ENCODE data around the gene DDC. TPM values are rescaled to one million over a fixed set of nuclear protein-coding genes. Genes with fewer than 3 reads are reported as not detected.

DDC gene
- total RNA-seq, 4 donors from 2014 or later: not detected

- no peak for DNase-seq (ENCODE audit: extremely low spot score)
- intact Hi-C loops (cut with DNase I): loop anchor here (10.0 kb wide), 1 partner anchor 211 kb away; no protein-coding TSS in a partner anchor
- 74% methylated on average over 6 of the region's 6 CpGs for WGBS
- H3K4me3 ChIP-seq: no peak overlapping the region
- H3K9me3 ChIP-seq: no peaks in the 10 kb centered on the region
- TF ChIP-seq CTCF (IDR thresholded peaks at IDR 0.05) (no peak), POLR2A (IDR thresholded peaks at IDR 0.05; ENCODE audit: low read depth) (no peak), EP300 (IDR thresholded peaks at IDR 0.05) (no peak), POLR2AphosphoS5 (IDR thresholded peaks at IDR 0.05) (no peak)
- no peaks in the 10 kb centered on the region for H3K27me3 ChIP-seq
- no peaks in the 10 kb centered on the region for H3K36me3 ChIP-seq
- no peaks in the 10 kb centered on the region for H3K4me1 ChIP-seq
- H3K27ac ChIP-seq (replicated peaks in 1 of 4): no peak overlapping the region
These were observed 149.3 kb downstream of the DDC start for GRCh38 chr7:50415844-50416364.

GRCh38 chr7:50413561-50413960, 151.6 kb downstream of the DDC start:
- Histone ChIP-seq H3K4me3 (no peak overlapping the region), H3K36me3 (no peaks in the 10 kb centered on the region), H3K27me3 (no peaks in the 10 kb centered on the region), H3K4me1 (no peaks in the 10 kb centered on the region), H3K27ac (replicated peaks in 1 of 4) (no peak overlapping the region), H3K9me3 (no peaks in the 10 kb centered on the region)
- TF ChIP-seq POLR2A (IDR thresholded peaks at IDR 0.05; ENCODE audit: low read depth) (no peak), POLR2AphosphoS5 (IDR thresholded peaks at IDR 0.05) (no peak), CTCF (IDR thresholded peaks at IDR 0.05) (no peak), EP300 (IDR thresholded peaks at IDR 0.05) (no peak)
- intact Hi-C loops (cut with DNase I): loop anchor here (10.0 kb wide), 1 partner anchor 209 kb away; no protein-coding TSS in a partner anchor
- DNase-seq (ENCODE audit: extremely low spot score): no peak
- 87% methylated on average over 5 of the region's 7 CpGs for WGBS

- H3K9me3 ChIP-seq: no peaks in the 10 kb centered on the region
- WGBS: 53% methylated on average over 4 of the region's 4 CpGs
- H3K4me3 ChIP-seq: no peak overlapping the region
- TF ChIP-seq EP300 (IDR thresholded peaks at IDR 0.05) (no peak), CTCF (IDR thresholded peaks at IDR 0.05) (no peak), POLR2AphosphoS5 (IDR thresholded peaks at IDR 0.05) (no peak), POLR2A (IDR thresholded peaks at IDR 0.05; ENCODE audit: low read depth) (no peak)
- no peaks in the 10 kb centered on the region for H3K27me3 ChIP-seq
- DNase-seq (ENCODE audit: extremely low spot score): no peak
- intact Hi-C loops (cut with DNase I): loop anchor here (10.0 kb wide), 1 partner anchor 208 kb away; no protein-coding TSS in a partner anchor
- H3K27ac ChIP-seq (replicated peaks in 1 of 4): no peak overlapping the region
- H3K36me3 ChIP-seq: no peaks in the 10 kb centered on the region
- H3K4me1 ChIP-seq: no peaks in the 10 kb centered on the region
These were observed 152.2 kb downstream of the DDC start for GRCh38 chr7:50412973-50413372.

- Histone ChIP-seq H3K27ac (replicated peaks in 1 of 4) (no peak overlapping the region), H3K27me3 (peaks cover 0 to 6% (median 0%) of the 10 kb centered on the region in 4 donors), H3K9me3 (no peaks in the 10 kb centered on the region), H3K4me3 (no peak overlapping the region), H3K36me3 (no peaks in the 10 kb centered on the region), H3K4me1 (no peaks in the 10 kb centered on the region)
- TF ChIP-seq CTCF (IDR thresholded peaks at IDR 0.05): no peak
- TF ChIP-seq POLR2A (IDR thresholded peaks at IDR 0.05; ENCODE audit: low read depth): no peak
- TF ChIP-seq POLR2AphosphoS5 (IDR thresholded peaks at IDR 0.05): no peak
- no peak for TF ChIP-seq EP300 (IDR thresholded peaks at IDR 0.05)
- no peak for DNase-seq (ENCODE audit: extremely low spot score)
- intact Hi-C loops (cut with DNase I): loop anchor here (10.0 kb wide), 1 partner anchor 207 kb away; no protein-coding TSS in a partner anchor
- 94% methylated on average over 6 of the region's 6 CpGs for WGBS
These were observed 153.9 kb downstream of the DDC start for GRCh38 chr7:50411332-50411731.

All from esophagus muscularis mucosa (tissue), 4 donors.